Measurements from ENCODE around the gene DNAJB1.

The DNAJB1 gene

GRCh38 chr19:14495672-14496028, 22.5 kb downstream of the DNAJB1 start:
- DNase-seq: no peak

GRCh38 chr19:14494910-14495671, 23.1 kb downstream of the DNAJB1 start:
- DNase-seq: no peak

GRCh38 chr19:14494411-14494810, 23.8 kb downstream of the DNAJB1 start:
- DNase-seq: no peak

GRCh38 chr19:14492756-14493337, 25.4 kb downstream of the DNAJB1 start:
- no peak for DNase-seq

- DNase-seq: no peak
Observed at GRCh38 chr19:14487370-14488125, 30.6 kb downstream of the DNAJB1 start.

- DNase-seq: no peak
Observed at GRCh38 chr19:14482172-14482941, 35.8 kb downstream of the DNAJB1 start.

- DNase-seq: no peak
Observed at GRCh38 chr19:14480700-14481079, 37.5 kb downstream of the DNAJB1 start.

- DNase-seq: peak; percentile 33 to 41
Observed at GRCh38 chr19:14479975-14480699, 38.1 kb downstream of the DNAJB1 start.

- DNase-seq: no peak
Observed at GRCh38 chr19:14479309-14479974, 38.8 kb downstream of the DNAJB1 start.

- DNase-seq: no peak
Observed at GRCh38 chr19:14478113-14478545, 40.1 kb downstream of the DNAJB1 start.

- no peak for DNase-seq
Observed at GRCh38 chr19:14477418-14478112, 40.6 kb downstream of the DNAJB1 start.

- no peak for DNase-seq
Observed at GRCh38 chr19:14476673-14477401, 41.4 kb downstream of the DNAJB1 start.

GRCh38 chr19:14476327-14476672, 41.9 kb downstream of the DNAJB1 start:
- DNase-seq: no peak

GRCh38 chr19:14475251-14476073, 42.7 kb downstream of the DNAJB1 start, which contains the start of gene PTGER1:
TSS of gene PTGER1 (minus strand) at chr19:14475354. CDS start at chr19:14474320, 1,034 bp downstream.
- peak; percentile 5 to 33 for DNase-seq

GRCh38 chr19:14474827-14475226, 43.4 kb downstream of the DNAJB1 start:
- no peak for DNase-seq

GRCh38 chr19:14473978-14474578, 44.1 kb downstream of the DNAJB1 start:
- no peak for DNase-seq

GRCh38 chr19:14473073-14473977, 44.9 kb downstream of the DNAJB1 start:
- no peak for DNase-seq

All from NCI-H1930 (cell line).